Neural progenitor cell (in vitro differentiated cells): ENCODE results near the gene CRACDL. TPM values are rescaled to one million over a fixed set of nuclear protein-coding genes. Genes with fewer than 3 reads are reported as not detected.

Source experiments
- DNase-seq: peaks from one replicate; pipeline ENCODE4 v3.0.0-alpha.2; 2016; ENCODE audit warnings: low spot score
- H2AFZ ChIP-seq: fragments of 200-600 bp; sonication (generic); replicated peaks from 2 replicates; pipeline ENCODE4 v1.6.1; 2016; ENCODE audit warnings: antibody characterized with exemption
- H3F3A ChIP-seq: fragments of 200-600 bp; sonication (generic); 2 replicates; pipeline ENCODE4 v1.6.1; 2016; ENCODE audit warnings: antibody characterized with exemption, low read depth
- H3K27ac ChIP-seq: fragments of 200-600 bp; sonication (generic); 2 replicates; pipeline ENCODE4 v1.5.1; 2016; ENCODE audit warnings: mild to moderate bottlenecking
- H3K27me3 ChIP-seq: fragments of 200-600 bp; sonication (generic); 2 replicates; pipeline ENCODE4 v1.6.1; 2016; ENCODE audit warnings: mild to moderate bottlenecking, moderate library complexity
- H3K36me3 ChIP-seq: fragments of 200-600 bp; sonication (generic); 2 replicates; pipeline ENCODE4 v1.5.1; 2016
- H3K4me1 ChIP-seq: fragments of 200-600 bp; sonication (generic); 2 replicates; pipeline ENCODE4 v1.6.1; 2016; ENCODE audit warnings: mixed run types
- H3K4me2 ChIP-seq: fragments of 200-600 bp; sonication (generic); 2 replicates; pipeline ENCODE4 v1.6.1; 2016
- H3K4me3 ChIP-seq: fragments of 200-600 bp; sonication (generic); 2 replicates; pipeline ENCODE4 v1.5.1; 2016
- H3K79me2 ChIP-seq: fragments of 200-600 bp; sonication (generic); 2 replicates; pipeline ENCODE4 v1.6.1; 2016; ENCODE audit warnings: low read depth
- H3K9ac ChIP-seq: fragments of 200-600 bp; sonication (generic); 2 replicates; pipeline ENCODE4 v1.6.1; 2016
- H3K9me3 ChIP-seq: fragments of 200-600 bp; sonication (generic); 2 replicates; pipeline ENCODE4 v1.5.1; 2016; ENCODE audit warnings: low read depth
- H4K20me1 ChIP-seq: fragments of 200-600 bp; sonication (generic); 2 replicates; pipeline ENCODE4 v1.6.1; 2016; ENCODE audit warnings: low read depth
- H3K27ac Mint-ChIP-seq: 3 replicates; pipeline ENCODE4 v1.8.0; 2021; ENCODE audit warnings: mixed read lengths
- H3K27me3 Mint-ChIP-seq: 2 replicates; pipeline ENCODE4 v1.8.0; 2022; ENCODE audit warnings: low read depth, mild to moderate bottlenecking, inconsistent platforms, moderate library complexity, mixed read lengths; ENCODE audit not compliant: insufficient read depth
- H3K36me3 Mint-ChIP-seq: 3 replicates; pipeline ENCODE4 v1.8.0; 2021; ENCODE audit warnings: mixed read lengths
- H3K4me1 Mint-ChIP-seq: 3 replicates; pipeline ENCODE4 v1.8.0; 2021; ENCODE audit warnings: mixed read lengths
- H3K4me3 Mint-ChIP-seq: 3 replicates; pipeline ENCODE4 v1.8.0; 2021; ENCODE audit warnings: mild to moderate bottlenecking, moderate library complexity, mixed read lengths
- H3K9me3 Mint-ChIP-seq: 3 replicates; pipeline ENCODE4 v1.8.0; 2020; ENCODE audit warnings: mixed read lengths
- EZH2 ChIP-seq: fragments of 200-600 bp; sonication (generic); IDR thresholded peaks from 2 replicates; pipeline ENCODE4 v1.6.1; 2017; ENCODE audit warnings: antibody characterized with exemption, mild to moderate bottlenecking, moderate library complexity
- EZH2phosphoT487 ChIP-seq: fragments of 200-600 bp; sonication (generic); IDR thresholded peaks from 2 replicates; pipeline ENCODE4 v1.6.1; 2017; ENCODE audit warnings: antibody characterized with exemption
- total RNA-seq: library from RNA; depleted of rRNA; stranded (reverse); fragments of >200 nt; gene quantifications from 2 replicates; pipeline ENCODE4 v1.2.3, GENCODE V29; 2015; ENCODE audit warnings: low replicate concordance
- TF ChIP-seq, protein P1 (sequence below): fragments of 200-600 bp; sonication (generic); IDR thresholded peaks from 2 replicates; pipeline ENCODE4 v1.5.1; 2017; ENCODE audit warnings: antibody characterized with exemption, mild to moderate bottlenecking

CRACDL gene
- total RNA-seq, 1 donor from 2014 or later, result 0.07 TPM

GRCh38 chr2:98808546-98808945 lies 127.5 kb downstream of the CRACDL start:
- Histone ChIP-seq H3K4me2 (no peak overlapping the region), H3K9ac (no peak overlapping the region), H4K20me1 (no peaks in the 10 kb centered on the region), H3K4me3 (no peak overlapping the region), H3F3A (no peaks in the 10 kb centered on the region), H3K79me2 (no peaks in the 10 kb centered on the region), H3K4me1 (no peaks in the 10 kb centered on the region), H3K27ac (no peak overlapping the region), H2AFZ (no peak overlapping the region), H3K9me3 (no peaks in the 10 kb centered on the region), H3K27me3 (no peaks in the 10 kb centered on the region), H3K36me3 (no peaks in the 10 kb centered on the region)
- H3K9me3 Mint-ChIP-seq, result no peaks in the 10 kb centered on the region
- peaks cover 2% of the 10 kb centered on the region for H3K27me3 Mint-ChIP-seq
- H3K4me1 Mint-ChIP-seq, result peaks cover 27% of the 10 kb centered on the region
- H3K27ac Mint-ChIP-seq, result no peak overlapping the region
- no peak for DNase-seq
- no peak overlapping the region for H3K4me3 Mint-ChIP-seq
- TF ChIP-seq EZH2phosphoT487 (no peak), EZH2 (no peak)
- TF ChIP-seq, protein P1, sequence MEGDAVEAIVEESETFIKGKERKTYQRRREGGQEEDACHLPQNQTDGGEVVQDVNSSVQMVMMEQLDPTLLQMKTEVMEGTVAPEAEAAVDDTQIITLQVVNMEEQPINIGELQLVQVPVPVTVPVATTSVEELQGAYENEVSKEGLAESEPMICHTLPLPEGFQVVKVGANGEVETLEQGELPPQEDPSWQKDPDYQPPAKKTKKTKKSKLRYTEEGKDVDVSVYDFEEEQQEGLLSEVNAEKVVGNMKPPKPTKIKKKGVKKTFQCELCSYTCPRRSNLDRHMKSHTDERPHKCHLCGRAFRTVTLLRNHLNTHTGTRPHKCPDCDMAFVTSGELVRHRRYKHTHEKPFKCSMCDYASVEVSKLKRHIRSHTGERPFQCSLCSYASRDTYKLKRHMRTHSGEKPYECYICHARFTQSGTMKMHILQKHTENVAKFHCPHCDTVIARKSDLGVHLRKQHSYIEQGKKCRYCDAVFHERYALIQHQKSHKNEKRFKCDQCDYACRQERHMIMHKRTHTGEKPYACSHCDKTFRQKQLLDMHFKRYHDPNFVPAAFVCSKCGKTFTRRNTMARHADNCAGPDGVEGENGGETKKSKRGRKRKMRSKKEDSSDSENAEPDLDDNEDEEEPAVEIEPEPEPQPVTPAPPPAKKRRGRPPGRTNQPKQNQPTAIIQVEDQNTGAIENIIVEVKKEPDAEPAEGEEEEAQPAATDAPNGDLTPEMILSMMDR, result no peak
- H3K36me3 Mint-ChIP-seq, result no peaks in the 10 kb centered on the region

GRCh38 chr2:98807929-98808328 lies 128.1 kb downstream of the CRACDL start:
- no peak overlapping the region for H3K4me3 Mint-ChIP-seq
- H4K20me1 ChIP-seq, result no peaks in the 10 kb centered on the region
- no peaks in the 10 kb centered on the region for H3K36me3 Mint-ChIP-seq
- H3K9me3 Mint-ChIP-seq, result no peaks in the 10 kb centered on the region
- H2AFZ ChIP-seq, result no peak overlapping the region
- no peak for DNase-seq
- no peak overlapping the region for H3K27ac ChIP-seq
- TF ChIP-seq EZH2phosphoT487 (no peak), EZH2 (no peak)
- TF ChIP-seq, protein P1, result no peak
- H3K36me3 ChIP-seq, result no peaks in the 10 kb centered on the region
- no peak overlapping the region for H3K9ac ChIP-seq
- H3K27ac Mint-ChIP-seq, result no peak overlapping the region
- no peaks in the 10 kb centered on the region for H3K27me3 ChIP-seq
- H3F3A ChIP-seq, result no peaks in the 10 kb centered on the region
- no peaks in the 10 kb centered on the region for H3K4me1 ChIP-seq
- H3K4me2 ChIP-seq, result no peak overlapping the region
- no peaks in the 10 kb centered on the region for H3K9me3 ChIP-seq
- peaks cover 27% of the 10 kb centered on the region for H3K4me1 Mint-ChIP-seq
- no peaks in the 10 kb centered on the region for H3K79me2 ChIP-seq
- no peak overlapping the region for H3K4me3 ChIP-seq
- H3K27me3 Mint-ChIP-seq, result peaks cover 2% of the 10 kb centered on the region

- H3K4me3 ChIP-seq, result no peak overlapping the region
- H3K27me3 ChIP-seq, result no peaks in the 10 kb centered on the region
- no peaks in the 10 kb centered on the region for H3K4me1 ChIP-seq
- H3K27me3 Mint-ChIP-seq, result peaks cover 2% of the 10 kb centered on the region
- no peak overlapping the region for H3K27ac ChIP-seq
- H3K9me3 Mint-ChIP-seq, result no peaks in the 10 kb centered on the region
- H3K4me2 ChIP-seq, result no peak overlapping the region
- H3K27ac Mint-ChIP-seq, result no peak overlapping the region
- H3K4me3 Mint-ChIP-seq, result no peak overlapping the region
- H2AFZ ChIP-seq, result no peak overlapping the region
- no peaks in the 10 kb centered on the region for H3K36me3 ChIP-seq
- TF ChIP-seq, protein P1, result no peak
- TF ChIP-seq EZH2 (no peak), EZH2phosphoT487 (no peak)
- H3K79me2 ChIP-seq, result no peaks in the 10 kb centered on the region
- peaks cover 27% of the 10 kb centered on the region for H3K4me1 Mint-ChIP-seq
- DNase-seq, result no peak
- no peak overlapping the region for H3K9ac ChIP-seq
- H3K36me3 Mint-ChIP-seq, result no peaks in the 10 kb centered on the region
- H3K9me3 ChIP-seq, result no peaks in the 10 kb centered on the region
- H3F3A ChIP-seq, result no peaks in the 10 kb centered on the region
- no peaks in the 10 kb centered on the region for H4K20me1 ChIP-seq
Observed at GRCh38 chr2:98807221-98807620, 128.8 kb downstream of the CRACDL start.
